HFF-Myc (cell line): Measurements from ENCODE around the gene OPCML.

Source experiments
- DNase-seq: peaks from one replicate; pipeline ENCODE4 v3.0.0-alpha.2; 2011; ENCODE audit warnings: low read depth; ENCODE audit errors: extremely low read depth
- H3K4me3 ChIP-seq: replicated peaks from 2 replicates; pipeline ENCODE4 v1.5.1; 2011; ENCODE audit warnings: low read depth, mild to moderate bottlenecking, control low read depth, low read length
- TF ChIP-seq, protein P1 (sequence below): IDR thresholded peaks from 2 replicates; pipeline ENCODE4 v1.5.1; 2012; ENCODE audit warnings: mild to moderate bottlenecking, low read depth, low read length, control low read depth; ENCODE audit errors: missing control alignments

Gene OPCML

DNA sequence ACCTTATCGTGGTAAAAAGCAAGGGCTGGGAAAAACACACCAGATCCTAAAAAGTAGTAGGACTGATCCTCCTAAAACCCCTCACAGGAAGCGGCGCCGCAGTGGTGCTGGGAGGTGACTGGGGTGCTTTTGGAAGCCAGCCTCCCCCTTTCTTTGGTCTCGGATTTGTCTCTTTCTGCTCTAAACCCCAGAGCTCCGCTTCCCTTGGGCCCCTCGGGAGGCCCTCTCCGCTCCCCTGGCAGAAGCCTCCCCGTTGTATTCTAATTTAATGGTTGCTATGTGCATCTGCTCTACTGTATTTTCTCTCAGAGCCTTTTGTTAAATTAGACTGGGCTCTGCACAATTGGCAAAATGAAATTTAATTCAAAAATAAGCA is 587.7 kb downstream of the OPCML start:
- H3K4me3 ChIP-seq: no peak overlapping the region
- DNase-seq: no peak
- TF ChIP-seq, protein P1, sequence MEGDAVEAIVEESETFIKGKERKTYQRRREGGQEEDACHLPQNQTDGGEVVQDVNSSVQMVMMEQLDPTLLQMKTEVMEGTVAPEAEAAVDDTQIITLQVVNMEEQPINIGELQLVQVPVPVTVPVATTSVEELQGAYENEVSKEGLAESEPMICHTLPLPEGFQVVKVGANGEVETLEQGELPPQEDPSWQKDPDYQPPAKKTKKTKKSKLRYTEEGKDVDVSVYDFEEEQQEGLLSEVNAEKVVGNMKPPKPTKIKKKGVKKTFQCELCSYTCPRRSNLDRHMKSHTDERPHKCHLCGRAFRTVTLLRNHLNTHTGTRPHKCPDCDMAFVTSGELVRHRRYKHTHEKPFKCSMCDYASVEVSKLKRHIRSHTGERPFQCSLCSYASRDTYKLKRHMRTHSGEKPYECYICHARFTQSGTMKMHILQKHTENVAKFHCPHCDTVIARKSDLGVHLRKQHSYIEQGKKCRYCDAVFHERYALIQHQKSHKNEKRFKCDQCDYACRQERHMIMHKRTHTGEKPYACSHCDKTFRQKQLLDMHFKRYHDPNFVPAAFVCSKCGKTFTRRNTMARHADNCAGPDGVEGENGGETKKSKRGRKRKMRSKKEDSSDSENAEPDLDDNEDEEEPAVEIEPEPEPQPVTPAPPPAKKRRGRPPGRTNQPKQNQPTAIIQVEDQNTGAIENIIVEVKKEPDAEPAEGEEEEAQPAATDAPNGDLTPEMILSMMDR: no peak

DNA sequence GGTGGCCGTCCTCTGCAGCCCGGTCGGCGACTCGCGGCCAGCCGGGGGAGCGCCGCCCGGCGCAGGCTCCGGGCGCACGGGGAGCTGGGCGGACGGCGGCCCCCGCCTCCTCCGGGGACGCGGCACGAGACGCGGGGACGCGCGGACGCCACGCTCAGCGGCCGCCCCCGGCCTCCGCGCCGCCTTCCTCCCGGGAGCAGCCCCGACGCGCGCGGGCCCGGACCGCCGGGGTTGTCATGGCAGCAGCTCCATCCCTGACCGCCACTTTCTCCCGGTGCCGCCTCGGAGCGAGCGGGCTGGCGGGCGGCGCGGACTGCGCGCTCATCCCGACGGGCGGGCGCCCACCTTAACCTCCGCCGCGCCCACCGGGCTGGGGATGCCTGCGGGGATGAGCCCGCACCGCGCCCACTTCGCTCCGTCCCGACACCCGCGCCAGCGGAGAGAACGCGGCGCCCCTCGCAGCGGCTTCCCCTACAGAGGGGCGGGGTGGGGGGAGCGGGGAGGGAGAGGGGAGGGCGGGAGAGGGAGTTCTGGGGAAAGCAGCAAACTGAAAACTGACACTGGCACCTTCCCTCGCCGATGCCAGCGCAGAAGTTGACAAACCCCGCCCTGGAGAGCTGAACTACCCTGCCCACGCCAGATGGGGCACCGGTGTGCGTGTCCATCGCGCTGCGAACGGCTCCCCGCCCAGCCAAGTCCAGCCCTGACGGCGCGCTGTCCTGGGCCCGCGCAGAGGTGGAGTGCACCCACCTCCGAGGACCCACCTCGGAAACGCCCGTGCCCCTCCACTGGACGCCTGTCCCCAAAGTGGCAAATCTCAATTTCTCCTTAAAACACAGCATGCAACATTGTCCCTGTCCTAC is 588.4 kb downstream of the OPCML start:
- TF ChIP-seq, protein P1: no peak
- no peak for DNase-seq
- H3K4me3 ChIP-seq: no peak overlapping the region

DNA sequence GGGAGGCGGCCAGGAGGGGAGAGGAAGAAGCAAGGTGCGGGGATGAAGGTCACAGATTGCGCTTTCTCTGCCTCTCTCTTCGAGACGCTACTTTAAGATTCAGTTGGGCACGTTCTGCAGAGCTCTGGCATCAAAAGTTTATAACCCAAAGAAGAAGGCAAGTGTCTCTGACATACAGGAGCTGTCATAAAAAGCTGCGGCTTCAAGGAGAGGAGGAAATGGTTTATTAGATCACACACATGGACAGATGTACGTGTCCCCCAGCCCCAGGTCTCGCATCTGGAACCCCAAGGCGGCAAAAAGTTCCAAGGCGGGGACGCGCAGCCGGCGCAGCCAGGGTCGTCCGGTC is 589.0 kb downstream of the OPCML start:
- DNase-seq: no peak
- H3K4me3 ChIP-seq: no peak overlapping the region
- TF ChIP-seq, protein P1: no peak

DNA sequence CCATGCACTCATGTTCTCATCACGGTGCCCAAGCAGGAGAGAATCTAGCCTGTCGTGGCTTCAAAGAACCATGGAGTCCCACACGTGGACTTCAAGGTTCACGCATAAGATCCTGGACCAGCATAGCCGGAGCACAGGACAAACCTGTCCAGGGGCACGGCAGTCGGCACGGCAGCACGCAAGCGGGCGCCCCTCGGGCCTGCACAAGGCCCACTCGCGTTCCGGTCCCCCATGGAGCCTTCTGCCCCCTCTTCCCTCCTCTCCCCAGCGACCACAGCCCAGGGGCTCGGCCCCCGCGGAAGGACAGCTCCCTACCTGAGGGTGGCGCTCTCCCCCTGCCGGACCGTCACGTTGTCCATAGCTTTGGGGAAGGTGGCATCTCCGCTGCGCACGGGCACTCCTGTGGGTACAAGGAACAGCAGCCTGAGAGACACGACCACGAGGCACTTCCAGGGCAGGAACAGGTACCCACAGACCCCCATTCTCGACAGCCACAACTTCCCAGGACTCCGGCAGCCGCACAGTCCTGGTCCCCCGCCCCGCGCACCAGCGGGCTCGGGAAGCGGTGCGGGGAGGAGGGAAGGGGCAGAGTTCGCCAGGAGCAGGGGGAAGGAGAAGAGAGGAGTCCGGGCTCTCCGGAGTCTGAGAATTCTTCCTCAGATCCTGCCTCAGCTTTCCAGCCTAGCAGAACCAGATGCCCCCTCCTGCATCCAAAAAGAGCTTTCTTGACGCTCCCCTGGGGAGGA is 589.5 kb downstream of the OPCML start:
- no peak for DNase-seq
- TF ChIP-seq, protein P1: no peak
- no peak overlapping the region for H3K4me3 ChIP-seq

DNA sequence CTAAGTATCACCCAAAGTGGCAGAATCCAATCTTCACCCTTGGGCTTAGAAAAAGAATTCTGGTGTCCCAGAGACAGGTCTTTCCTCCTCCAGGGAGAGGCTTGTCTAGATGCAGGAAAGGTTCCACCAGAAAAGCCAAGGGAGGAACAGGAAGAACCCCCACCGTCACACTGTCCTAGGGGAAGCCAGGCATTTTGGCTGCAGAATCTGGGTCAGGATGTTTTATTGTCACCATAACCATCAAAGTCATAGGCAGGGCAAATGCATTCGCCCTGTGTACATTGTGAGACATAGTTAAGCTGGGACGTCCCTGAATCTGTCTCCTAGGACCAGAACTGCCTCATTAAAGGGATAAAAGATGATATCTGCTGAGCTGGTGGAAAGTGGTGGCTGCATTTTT is 590.5 kb downstream of the OPCML start:
- no peak for DNase-seq
- no peak overlapping the region for H3K4me3 ChIP-seq
- TF ChIP-seq, protein P1: no peak

DNA sequence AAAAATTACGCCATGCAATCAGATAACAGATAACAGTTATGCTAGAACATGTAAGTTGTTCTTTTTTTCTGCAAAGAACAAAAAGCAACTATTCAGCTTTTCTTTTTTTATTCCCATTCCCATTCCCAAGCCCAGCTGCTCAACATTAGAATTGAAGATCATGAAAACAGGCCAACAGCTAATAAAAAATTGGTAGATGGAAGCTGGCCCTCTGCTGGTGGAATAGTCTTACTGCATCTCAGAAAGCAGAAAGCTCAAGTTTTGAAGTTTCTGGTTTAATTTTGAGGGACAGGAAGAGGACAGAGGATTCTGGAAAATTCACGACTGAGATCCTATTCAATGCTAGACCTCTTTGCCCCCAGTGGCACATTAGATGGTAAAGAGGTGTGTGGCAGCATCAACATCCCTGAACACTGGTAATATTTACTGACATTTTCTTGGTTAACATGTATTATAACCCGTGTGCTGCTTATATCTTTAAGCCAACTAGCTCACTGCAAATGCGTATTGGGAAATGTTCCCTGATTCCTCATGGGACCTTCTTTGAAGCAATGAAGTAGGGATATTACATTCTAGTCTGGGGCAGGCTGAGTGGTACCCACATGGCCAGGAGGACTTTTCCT is 591.2 kb downstream of the OPCML start:
- peak; percentile 2 for DNase-seq
- TF ChIP-seq, protein P1: peak; percentile 82
- H3K4me3 ChIP-seq: no peak overlapping the region
